ENCODE results near the gene FILIP1L.

DNA sequence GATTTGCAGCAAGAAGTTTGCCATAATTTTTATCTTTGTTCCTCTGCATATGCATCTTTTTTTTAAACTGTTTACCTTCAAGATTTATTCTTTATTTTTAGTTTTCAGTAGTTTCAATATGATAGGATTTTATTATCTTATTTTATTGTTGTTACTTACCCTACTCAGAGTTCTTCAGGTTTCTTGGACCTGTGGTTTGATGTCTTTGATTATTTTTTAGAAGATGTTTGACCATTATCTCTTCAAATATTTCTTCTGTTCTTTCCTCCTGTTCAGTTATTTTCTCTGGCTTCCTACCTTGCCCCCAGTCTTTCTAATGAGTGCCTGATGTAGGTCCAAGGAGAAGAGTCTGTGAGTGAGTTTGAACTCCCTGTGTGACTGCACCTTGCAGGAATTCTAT lies 137.7 kb downstream of the FILIP1L start:
- no peak for TF ChIP-seq NFE2L1 (CRISPR knock-in tag; IDR thresholded peaks at IDR 0.05; ENCODE audit: borderline replicate concordance)
- TF ChIP-seq, protein P1, sequence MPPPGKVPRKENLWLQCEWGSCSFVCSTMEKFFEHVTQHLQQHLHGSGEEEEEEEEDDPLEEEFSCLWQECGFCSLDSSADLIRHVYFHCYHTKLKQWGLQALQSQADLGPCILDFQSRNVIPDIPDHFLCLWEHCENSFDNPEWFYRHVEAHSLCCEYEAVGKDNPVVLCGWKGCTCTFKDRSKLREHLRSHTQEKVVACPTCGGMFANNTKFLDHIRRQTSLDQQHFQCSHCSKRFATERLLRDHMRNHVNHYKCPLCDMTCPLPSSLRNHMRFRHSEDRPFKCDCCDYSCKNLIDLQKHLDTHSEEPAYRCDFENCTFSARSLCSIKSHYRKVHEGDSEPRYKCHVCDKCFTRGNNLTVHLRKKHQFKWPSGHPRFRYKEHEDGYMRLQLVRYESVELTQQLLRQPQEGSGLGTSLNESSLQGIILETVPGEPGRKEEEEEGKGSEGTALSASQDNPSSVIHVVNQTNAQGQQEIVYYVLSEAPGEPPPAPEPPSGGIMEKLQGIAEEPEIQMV (CRISPR knock-in tag; IDR thresholded peaks at IDR 0.05; ENCODE audit: low read depth), result no peak

All from HepG2 (cell line).